CD4-positive, alpha-beta T cell treated with Interleukin-10 for 1 hour (primary cell): ENCODE results near the gene PRR20G.
"Not testable (repeated sequence)": the region's sequence is repeated elsewhere in the genome, so short reads cannot be mapped to it uniquely, and the experiment has no call there.

ENCODE experiments used
- DNase-seq: peaks from one replicate; pipeline ENCODE4 v3.0.0-alpha.2; 2020

PRR20G gene

DNA sequence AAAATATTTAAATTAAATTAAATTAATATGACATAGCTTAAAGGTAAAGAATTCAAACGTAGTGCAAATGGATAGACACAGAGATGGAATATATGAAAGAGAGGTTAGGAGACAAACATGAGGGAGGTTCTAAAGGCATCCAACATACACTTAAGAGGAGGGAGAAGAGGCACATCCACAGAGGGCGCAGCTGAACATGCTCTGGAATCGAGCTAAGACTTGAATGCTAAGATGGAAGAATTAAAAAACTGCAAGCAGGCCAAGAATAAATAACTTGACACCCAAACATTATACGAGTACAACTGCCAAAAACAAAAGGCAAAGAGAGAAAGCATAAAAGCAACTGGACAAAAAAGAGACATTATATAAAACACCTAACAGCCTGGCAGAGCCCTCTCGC, 9.1 kb upstream of the PRR20G start:
- no peak for DNase-seq

GRCh38 chr3:127296166-127296565, 8.3 kb upstream of the PRR20G start:
- no peak for DNase-seq

- not testable (repeated sequence) for DNase-seq
These were observed 5.8 kb upstream of the PRR20G start for GRCh38 chr3:127293650-127294049.

GRCh38 chr3:127291611-127292010, 3.8 kb upstream of the PRR20G start:
- DNase-seq: no peak

DNA sequence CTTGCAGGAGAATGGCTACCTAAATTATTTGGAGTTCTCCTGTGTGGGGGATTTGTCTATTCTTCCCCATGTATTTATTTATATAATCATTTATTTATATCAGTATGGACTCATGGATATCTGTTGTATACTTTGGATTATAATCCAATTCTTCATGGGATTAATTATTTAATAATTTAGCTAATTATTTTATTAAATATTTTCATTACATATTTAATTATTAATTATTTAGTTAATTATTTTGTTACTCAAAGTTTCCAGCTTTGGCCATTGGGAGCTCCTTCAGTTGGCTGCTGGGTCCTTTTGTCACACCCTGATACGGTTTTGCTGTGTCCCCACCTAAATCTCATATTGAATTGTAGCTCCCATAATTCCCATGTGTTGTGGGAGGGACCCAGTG, 3.3 kb upstream of the PRR20G start:
- no peak for DNase-seq

- DNase-seq: no peak
These were observed 2.1 kb upstream of the PRR20G start for GRCh38 chr3:127289706-127290575.

- DNase-seq: no peak
These were observed 1.3 kb upstream of the PRR20G start for GRCh38 chr3:127288921-127289705.

DNA sequence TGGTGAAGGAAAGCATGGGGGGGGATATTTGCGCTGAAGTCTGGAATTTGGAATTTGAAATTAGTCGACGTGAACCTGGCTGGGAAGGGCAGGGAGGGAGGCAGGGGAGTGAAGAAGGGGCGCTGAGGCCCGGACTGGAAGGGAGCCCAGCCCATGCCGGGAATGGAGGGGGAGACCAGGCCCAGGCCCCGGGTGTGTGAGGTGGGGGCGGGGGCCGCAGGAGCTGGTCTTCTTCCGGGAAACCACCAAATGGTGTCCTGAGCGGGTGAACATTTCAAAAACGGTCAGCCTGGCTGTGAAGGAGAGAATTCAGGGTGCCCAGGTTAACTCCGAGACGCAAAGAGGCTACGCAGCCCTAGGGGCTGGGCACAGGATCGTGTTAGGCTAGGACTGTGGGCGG, 497 bp upstream of the PRR20G start:
- DNase-seq: no peak

DNA sequence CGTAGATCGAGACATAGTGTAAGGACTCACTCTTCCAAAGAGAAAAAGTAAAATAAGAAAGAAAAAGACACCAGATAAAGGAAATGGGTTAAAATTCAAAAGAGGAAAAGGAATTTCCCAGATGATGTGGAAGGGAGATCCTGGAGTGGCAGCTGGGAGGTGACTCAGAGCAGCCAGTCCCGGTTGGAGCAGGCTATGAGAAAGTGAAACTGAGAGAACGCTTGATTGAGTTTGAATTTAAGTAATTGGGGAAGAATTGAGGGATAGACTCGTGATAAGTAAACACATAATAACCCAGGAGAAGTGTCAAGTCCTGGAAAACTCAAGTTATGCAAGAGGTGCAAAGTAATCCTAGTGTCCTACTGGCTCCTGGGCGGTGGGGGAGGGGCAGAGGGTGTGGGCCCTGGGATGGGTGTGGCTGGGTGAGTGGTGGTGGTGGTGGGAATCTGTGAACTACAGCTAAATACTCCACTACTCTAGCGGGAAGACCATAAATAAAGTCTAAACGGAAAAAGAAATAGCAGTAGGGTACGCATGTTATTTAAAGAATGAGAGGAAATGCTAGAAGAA, 1.2 kb downstream of the PRR20G start:
- no peak for DNase-seq

DNA sequence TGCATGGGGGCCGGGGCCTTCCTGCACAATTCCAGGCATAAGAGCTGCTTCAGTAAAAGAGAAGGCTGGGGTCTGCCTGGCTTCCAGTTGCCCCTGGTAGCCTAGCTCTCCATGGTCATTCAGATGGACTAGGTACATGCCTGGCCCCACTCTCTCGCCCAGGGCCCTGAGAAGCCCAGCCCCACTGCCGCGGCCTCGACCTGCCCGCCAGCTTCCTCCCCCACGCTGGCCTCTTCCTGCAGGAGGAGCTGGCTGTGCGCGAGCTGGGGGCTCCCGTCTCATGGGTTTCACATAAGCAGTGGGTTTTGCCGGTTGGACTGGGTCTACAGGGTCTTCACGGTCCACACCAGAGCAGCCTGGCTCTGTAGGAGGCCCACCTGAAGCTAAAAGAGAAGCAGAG, 3.6 kb downstream of the PRR20G start:
- no peak for DNase-seq

DNA sequence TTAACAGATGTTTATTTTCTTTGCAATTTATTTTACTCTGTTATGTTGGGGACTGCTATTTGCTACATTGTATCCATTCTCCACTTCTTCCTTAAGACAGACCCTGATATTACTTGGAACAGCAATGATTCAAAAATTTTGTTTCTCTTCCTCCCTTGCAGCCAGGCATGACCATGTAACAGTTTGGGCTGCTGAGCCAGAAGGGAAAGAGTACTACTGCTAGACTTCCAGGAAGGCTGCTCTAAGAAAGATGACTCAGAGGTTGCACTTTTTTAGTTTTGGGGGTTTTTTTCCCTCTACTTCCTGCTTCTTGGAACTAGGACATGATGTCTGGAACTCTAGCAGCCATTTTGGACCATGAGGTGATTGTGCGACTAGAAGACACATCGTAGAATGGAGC, 10.3 kb downstream of the PRR20G start:
- no peak for DNase-seq

- DNase-seq: no peak
These were observed 10.9 kb downstream of the PRR20G start for GRCh38 chr3:127276995-127277394.

- no peak for DNase-seq
These were observed 11.4 kb downstream of the PRR20G start for GRCh38 chr3:127276396-127276795.

- DNase-seq: no peak
These were observed 12.5 kb downstream of the PRR20G start for GRCh38 chr3:127275287-127275781.

- no peak for DNase-seq
These were observed 13.6 kb downstream of the PRR20G start for GRCh38 chr3:127274200-127274760.

DNA sequence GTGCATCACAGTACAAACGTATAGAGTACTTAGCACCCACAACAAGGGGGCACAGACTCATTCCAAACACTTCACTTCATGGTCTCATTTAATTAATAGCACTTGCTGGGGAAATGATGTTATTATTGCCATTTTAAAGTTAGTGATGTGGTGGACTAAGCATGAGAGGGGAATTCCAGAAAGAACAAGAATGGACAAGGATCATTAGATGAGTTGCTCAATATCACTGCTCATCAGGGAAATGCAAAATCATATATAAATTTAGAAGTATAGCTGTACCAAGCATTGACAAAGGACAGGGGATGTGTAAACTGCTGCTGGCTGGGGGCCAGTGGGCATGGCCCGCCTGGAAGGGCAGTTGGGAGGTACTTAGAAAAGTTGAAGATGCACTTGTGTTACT, 14.6 kb downstream of the PRR20G start:
- no peak for DNase-seq

DNA sequence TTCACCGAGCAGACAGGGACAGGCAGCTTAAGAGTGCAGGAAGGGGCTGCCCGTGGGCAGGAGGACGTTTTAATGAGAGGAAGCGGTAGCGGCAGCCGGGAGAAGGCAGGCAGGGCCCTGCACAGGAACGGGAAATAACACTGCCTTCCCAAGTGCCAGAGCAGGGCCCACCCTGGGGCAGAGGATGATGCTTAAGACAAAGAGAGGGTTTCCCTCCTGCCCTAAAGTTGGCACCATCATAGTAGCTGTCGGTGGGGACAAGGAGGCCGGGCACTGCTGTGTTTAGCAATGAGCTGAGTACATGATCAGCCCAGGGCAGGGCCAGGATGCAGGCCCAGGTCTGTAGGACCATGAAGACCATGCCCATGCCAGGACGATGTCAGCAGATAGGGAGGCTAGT, 21.7 kb downstream of the PRR20G start:
- DNase-seq: no peak

DNA sequence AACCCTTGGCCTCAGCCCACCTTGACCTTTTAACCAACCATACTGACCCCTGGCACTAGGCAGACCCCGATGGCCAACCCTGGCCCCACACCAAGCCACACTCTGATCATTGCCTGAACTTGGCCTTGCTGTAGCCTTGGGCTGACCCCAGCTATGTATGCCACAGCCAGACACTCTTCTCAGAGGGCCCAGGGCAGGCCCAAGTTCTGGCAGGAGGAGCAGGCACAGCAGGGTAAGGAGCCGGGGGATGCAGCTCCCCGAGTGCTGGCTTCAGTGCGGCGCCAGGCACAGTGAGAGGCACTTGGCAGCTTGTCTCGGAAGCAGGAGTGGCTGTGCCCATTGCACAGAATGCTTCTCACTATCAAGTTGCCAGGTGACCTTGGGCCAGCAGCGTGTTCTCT, 22.3 kb downstream of the PRR20G start:
- no peak for DNase-seq

DNA sequence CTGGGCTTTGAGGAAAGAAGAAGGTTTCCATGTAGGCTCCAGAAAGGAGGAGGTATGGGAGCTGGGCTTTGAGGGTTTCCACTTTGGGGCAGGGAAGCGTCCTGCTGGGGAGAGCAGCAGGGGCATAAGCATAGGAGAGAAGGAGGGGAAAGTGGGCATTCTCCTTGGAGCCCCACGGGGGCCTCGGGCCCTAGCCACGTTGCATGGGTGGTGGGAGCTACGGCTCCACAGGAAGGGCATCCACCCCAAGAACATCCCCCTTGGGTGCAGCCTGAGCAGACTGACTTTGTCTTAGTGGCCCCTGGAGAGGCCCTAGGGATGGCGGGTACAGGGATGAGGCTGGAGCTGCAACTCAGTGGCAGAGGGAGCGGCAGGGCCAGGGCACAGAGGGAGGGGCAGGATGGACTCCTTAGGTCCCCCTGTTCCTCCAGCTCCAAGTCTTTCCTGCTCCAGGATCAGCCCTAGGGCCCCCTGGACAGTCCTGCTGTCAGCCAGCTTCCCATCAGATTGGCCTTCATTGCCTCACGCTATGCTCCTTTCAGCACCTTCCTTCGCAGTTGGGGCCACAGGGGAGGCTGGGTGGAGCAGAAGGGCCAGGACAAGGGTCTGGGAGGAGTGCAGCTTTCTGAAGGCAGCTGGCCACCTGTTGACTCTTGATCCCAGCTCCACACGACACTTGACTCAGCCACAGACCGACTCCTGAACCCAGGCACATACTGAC, 22.9 kb downstream of the PRR20G start:
- DNase-seq: no peak

- DNase-seq: no peak
These were observed 23.6 kb downstream of the PRR20G start for GRCh38 chr3:127264292-127264691.

DNA sequence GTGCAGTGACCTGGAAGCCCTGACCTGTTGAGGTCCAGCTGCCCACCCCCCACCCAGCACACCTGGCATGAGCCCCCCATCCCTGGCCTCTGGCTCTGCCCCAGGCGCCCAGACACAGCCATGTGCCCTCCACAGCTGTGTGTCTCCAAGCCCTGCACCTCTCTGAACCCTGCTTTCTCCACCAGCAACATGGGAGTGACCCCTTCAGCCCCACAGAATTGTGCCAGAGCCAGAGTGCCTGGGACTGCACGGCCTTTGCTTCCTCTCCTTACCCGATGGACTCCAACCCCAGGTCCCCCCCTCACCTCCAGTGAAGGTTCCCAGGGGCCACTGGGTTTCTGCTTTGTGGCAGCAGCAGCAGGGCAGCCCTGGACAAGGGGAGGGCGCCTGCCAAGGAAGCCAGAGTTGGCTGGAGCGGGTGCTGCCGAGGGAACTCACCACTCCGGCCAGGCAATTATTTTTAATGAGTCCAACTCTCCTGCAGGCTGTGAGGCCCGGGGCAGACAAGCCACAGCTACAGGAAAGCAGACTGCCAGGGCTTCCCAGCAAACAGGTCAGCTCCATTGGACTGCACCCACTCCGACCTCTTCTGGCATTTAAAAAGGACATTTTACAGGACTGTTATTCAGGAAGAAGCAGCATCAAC, 24.1 kb downstream of the PRR20G start:
- no peak for DNase-seq

GRCh38 chr3:127263037-127263436, 24.8 kb downstream of the PRR20G start:
- no peak for DNase-seq
